ENCODE results near the gene AKAP8.
"Not testable (repeated sequence)": the region's sequence is repeated elsewhere in the genome, so short reads cannot be mapped to it uniquely, and the experiment has no call there.

AKAP8 gene

DNA sequence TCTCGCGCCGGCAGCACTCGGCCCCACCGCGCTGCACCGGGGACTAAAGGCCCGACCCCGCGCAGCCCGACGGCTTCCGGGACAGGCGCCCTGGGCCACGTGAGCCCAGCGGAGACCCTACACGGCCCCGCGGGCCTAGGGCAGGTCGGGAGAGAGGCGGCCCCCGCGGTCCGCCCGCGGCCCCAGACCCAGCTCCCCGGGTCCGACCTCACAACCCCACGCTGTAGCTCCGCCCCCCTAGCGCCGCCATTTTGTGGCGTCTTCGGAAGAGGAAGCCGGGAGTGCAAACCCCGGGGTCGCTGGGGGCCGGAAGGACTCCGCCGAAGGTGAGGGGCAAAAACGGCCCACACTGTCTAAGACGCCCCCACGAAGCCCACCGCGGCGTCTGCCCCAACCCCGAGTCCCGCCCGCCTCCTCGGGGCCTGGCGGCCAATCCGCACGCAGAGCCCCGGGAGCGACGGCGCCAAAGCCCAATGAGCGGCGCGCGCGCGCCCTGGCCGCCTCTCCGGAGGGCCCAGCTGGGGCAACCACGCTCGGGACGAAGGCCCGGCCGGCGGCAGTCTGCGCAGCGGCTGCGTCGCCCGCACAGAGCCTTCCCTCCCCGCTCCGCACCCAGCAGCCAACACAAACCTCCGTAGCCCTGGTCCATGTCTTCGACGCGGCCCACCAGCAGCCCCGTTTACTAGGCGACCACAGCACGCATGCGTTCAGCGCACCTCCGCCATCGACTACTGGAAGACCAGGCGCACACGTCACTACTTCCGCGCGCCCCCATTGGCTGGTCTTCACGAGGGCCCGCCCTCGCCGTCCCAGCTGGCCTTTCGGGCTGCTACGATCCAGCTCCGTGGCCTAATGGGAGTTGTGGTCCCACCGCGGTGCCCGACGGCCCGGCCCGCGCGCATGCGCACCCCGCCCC is at the start of gene AKAP8:
TSS of gene AKAP8 (minus strand) at position 705 of the 916 bp plus-strand sequence. CDS start at position 649, 56 bp downstream.
- peak; percentile 98 for DNase-seq

DNA sequence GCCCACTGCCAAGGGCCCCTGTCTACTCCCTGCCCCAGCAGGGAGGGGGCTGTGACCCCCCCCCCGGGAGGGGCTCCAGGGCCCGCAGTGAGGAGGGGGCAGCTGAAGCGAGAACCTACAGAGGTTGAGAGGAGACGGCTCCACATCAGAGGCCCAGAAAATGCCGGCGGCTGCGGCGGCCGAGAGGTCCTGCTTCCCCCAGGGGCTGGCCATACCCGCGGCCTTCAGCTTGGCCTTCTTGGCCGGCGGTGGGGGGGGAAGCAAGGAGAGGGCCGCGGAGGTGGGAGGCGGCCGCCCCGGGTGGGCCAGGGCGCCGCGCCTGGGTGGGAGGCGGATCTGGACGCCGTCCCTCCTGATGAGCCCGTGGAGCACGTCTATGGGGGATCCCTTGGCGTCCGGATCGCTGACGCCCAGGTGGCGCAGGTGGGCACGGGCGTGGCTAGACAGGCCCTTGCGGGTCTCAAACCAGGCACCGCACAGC is 48.4 kb upstream of the AKAP8 start:
- DNase-seq = no peak

DNA sequence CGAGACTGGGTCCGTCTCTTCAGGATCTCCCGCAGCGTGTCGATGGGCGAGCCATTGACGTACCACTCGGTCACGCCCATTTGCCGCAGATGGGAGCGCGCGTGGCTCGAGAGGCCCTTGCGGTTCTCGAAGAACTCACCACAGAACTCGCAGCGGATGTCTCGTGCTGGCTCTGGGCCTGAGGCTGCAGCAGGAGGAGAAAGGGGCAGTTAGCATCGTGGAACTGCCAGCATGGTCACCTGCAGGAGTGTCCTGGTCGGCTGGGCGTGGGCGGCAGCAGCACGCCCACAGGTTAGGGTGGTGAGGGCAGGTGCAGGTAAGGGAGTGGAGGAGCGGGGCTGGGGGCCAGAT is 47.7 kb upstream of the AKAP8 start:
- DNase-seq = no peak

DNA sequence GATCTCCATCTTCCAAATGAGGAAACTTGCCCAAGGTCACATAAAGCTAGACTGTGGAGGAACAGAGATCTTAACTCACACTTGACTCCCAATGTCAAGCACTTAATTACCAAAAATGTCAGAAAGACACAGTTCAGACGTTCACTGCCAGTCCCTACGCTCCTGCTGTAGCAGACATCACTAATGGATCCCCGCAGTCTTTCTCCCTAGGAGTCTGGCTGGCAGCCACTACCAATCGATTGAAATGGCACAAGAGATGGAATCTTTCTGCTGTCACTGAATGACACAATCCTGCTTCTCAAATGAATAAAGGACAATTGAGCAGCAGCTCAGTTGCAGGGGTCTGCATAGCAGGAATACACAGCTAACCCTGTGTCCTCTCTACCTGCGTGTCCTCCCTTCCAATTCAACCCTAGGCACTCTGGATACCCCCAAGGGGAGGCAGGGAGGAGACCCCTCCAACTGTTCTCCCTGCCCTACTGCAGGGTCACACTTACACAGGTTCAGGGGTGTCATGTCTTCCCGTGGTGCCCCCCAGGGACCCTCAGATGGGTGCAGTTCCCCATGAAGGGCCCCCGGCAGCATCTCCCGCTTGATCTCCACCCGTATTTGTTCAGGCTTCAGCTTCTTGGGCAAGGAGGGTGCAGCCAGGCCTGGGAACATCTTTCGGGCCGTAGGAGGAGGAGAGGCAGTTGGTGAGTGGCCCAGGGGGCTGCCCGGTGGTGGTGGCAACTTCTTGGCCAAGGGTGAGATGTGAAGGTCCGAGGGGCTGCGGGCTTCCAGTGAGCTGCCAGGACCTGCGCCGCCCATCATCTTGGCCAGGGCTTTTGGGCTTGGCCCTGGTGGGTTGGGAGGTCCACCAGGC is 47.1 kb upstream of the AKAP8 start:
- no peak for DNase-seq

DNA sequence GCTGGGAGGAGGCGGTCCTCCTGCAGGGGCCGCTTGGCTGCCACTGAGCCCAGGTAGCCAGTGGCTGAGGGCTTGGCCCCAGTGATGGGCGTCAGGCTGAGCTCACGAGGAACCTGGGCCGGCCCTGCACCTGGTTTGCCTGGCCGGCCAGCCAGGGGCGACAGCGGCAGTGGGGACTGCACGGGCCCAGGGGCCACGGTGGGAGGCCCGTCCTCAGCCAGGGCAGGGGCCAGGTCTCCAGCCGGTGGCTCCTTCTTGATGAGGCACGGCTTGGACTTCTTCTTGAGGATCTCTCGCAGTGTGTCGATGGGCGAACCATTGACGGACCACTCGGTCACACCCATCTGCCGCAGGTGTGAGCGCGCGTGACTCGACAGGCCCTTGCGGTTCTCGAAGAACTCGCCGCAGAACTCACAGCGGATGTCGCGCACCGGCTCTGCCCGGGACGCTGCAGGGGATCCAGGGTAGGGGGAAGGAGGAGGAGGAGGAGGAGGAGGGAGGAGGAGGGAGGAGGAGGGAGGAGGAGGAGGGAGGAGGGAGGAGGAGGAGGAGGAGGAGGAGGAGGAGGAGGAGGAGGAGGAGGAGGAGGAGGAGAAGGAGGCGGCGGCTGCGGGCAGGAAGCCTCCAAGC is 45.8 kb upstream of the AKAP8 start:
- no peak for DNase-seq

DNA sequence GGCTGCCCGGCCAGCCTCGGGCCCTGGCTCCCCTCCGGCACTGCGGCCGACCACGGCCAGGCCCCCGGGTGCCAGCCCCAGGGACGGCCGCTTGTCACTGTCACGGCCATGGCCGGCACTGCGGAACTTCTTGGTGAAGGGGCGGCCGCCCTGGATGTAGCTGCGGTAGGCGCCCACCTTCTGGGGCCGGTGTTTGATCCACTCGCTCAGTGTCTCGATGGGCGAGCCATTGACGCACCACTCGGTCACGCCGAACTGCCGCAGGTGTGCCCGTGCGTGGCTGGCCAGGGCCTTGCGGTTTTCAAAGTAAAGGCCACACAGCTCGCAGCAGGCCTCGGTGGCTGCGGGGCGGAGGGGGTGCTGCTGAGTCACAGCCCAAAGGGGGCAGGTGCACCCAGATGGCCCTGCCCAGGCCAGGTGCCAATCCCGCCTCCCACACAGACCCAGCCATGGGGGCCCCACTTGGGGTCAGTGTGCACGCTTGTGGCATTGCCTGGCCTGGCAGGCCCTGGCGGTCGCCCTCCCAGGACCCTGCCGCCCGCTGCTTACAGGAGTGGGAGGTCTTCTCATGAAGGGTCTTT is 45.2 kb upstream of the AKAP8 start:
- no peak for DNase-seq

DNA sequence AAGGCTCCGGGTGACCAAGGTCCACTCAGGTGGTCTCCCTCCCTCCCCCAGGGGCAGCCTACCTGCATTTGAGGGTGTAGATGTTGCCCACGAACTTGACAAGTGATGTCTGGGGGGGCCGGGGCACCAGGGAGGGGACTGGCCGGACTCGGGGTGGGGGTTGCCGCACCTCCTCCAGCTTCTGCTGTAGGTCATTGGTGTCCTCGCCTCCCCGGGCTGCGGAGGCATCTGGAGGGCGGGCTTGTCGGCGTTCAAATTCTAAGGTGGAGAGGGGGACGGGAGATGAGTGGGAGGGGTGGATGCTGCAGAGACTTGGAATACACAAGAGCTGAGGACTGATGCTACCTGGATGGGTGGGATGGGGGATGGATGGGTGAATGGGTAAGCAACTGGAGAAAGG is 44.5 kb upstream of the AKAP8 start:
- DNase-seq = no peak

DNA sequence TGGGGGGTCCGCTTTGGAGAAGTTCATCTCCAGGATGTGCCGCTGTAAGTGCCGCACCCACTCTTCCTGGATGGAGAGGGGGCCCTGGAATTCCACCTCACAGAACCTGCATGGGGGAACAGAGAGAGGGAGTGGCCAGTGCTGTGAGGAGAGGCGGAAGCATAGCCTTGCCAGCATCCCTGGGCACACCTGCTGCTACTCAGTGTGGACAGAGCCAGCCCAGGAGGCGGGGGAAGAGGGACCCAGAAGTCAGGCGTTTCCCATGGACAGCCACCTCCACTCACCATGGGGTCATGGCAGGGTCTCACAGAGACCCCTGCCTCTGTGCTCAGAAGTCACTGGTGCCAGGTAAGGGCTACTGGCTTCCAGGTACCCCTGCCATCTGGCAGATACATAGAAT is 43.5 kb upstream of the AKAP8 start:
- DNase-seq = no peak

DNA sequence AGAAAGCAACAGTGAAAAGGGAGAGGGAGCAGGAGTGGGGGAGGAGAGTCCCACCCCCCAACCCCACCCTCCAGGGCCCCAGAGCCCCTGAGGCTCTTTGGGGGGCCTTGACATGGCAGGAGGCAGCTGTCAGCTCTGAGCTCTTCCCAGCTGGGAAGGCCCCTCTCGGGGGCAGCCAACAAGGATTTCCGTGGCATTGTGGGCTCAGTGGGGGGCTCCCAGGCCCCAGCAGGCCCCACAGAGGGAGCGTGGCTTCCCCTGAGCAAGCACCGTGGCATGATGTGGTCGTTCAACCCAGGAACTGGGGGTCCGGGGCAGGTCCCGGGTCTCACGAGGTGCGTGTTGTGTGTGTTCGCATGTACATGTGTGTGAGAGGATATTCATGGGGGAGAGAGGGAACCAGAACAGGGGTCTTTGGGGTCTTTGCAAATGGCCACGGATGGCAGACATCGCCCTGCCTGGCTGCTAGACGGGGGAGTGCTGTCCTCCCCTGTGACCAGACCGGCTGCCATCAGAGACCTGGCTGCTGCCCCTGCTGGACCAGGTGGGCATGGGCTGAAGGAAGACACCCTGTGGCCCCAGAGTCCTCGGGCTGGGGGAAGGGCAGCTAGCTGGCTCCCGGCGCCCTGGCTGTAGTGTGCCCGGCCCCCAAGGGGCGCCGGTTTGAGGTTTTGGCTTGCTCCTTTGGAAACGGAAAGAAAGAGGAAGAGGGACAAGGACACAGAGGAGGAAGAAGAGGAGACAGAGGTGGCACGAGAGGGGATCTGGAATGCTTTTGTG is 42.9 kb upstream of the AKAP8 start:
- no peak for DNase-seq

DNA sequence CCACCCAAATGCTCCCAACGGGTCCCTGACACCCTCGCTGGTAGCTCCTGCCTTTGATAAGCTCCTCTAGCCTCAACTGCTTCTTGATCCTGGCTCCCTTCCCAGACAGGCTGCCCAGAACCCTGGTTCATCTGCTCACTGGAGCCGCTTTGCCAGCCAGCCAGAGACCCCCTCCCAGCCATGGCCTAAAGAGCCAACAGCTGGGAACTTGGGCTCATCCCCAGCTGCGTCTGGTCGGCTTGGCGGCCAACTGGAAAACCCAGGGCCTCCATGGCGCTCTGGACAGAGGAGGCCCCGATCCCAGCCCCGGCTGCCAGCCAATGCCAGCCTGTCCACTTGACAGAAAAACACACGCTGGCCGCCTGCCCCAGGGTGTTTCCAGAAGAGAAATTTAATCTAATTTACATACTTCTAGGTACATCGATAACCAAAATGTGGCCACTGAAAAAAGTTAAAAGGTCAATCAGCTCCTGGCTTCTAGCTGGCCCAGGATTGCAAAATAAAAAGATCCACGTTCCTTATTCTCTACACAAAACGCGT is 42.2 kb upstream of the AKAP8 start:
- DNase-seq = no peak

DNA sequence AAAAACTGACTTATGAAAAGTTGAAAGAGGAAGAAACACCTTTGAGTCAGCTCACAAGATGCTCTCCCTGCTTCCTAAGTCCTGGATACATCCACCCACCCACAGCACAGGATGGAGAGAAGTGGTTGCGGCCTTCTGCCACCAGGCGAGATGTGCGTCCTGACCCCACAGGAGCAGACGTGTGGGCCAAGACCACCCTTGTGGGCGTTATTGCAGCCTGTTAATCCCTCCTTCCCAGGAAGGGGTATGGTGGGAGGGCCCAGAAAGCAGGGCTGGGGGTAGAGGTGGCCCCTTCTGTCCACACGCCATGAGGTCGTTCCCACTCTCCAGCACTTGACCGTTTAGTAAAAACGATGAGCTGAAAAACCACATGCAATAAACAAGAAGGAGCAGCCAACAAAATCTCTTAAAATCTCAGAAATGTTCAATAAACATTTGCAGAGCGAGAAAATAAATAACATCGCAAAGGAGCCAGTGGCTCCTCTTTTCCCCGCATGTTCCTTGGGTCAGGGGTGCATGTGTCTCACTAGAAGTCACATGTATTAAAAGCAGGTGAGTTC is 41.6 kb upstream of the AKAP8 start:
- DNase-seq = no peak

DNA sequence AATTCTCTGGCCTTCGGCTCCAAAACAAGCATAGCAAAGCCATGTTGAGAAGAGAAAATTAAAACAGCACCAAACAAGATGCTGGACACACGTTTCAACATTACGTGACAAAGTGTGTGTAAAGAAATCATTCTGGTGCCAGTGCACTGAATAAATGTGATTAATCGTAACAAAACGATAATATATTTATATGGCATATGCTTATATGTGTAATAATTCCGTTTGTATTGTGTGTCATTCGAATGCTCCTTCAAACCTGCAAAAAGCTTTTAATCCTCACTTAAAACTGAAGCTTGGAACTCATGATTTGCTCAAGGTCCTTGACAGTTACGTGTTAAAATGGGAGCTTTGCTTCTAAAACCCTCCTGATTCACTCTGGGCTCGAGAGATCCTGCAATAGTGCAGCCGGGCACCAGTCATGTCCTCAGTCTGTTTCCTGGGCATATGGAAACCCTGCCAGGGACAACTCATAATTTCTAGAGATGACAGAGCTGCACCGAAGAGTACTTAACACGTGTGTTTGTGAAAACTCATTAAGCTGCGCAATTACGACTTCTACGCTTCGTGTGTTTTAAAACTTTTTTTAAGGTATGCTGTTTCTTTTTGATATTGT is 39.9 kb upstream of the AKAP8 start:
- DNase-seq = no peak

DNA sequence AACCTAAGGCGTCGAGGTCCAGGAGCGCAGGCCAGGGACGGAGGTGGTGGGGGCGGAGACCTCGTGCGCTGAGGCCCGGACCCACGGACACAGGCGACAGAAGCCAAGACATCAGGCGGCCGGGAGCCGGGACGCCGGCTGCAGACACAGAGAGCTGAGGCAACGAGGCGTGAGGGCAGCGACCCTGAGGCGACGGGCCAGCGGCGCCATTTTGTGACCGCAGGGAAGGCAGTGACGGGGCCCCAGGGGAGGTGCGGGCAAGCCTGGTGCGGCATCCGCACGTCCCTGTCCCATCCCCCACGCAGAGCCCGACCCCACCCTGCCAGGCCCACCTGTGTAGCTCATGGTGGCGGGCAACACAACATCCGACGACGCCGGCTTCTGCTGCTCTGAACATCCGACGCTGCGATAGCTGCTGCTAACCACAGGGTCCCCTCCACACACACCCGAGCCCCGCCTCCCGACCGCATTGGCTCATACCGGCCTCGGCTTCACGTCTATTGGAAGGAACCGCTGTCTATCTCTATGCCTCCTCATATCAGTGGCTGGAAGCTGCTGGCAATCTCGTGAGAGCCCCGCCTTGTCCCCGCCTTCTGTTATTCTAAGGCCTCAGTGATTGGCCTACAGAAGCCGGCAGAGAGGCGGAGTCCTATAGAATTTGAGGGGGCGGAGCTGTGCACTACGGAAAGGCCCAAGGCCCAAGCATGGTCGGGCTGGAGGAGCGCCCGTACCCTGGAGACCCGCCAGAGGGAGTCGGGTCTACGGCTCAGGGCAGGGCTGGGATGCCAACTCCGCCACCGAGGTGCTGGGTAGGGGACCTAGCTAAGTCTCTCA is 39.2 kb upstream of the AKAP8 start, which contains the start of gene AKAP8L:
TSS of gene AKAP8L (minus strand) at position 410 of the 834 bp plus-strand sequence. CDS start at position 345, 65 bp downstream.
- DNase-seq = peak; percentile 99

DNA sequence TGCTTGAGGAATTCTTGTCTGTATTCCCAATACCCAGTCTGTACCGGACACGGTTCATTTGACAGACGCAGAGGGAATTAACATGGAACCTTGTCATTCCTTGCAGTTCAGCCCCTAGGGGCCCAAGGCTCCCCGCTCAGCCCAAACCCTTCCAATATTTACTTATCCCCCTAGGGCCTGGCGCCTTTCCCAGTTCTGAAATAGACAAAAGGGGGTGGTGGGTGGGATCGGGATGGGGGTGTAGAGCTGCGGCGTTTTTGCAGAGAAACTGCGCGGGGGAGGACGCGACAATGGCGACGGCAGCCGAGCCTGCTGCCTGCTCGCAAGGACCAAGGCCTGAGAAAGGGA is 38.6 kb upstream of the AKAP8 start:
- DNase-seq = no peak

DNA sequence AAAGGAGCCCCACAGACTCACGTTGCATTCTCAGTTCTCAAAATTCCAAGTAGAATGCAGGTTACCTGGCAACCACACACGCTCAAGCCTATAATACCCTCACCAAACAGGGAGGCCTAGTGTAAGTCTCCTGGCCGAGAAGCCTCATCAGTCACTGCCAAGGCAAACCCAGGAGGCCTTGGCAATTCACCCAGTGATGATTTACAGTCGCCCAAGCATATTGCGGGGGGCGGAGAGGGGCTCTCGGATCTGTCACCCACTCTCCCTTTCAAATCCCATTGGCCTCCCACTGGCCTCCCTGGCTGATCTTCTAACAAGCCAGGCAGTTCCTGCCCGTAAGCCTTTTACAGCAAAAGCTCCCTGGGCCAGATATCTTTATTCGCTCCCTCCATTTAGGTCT is 38.1 kb upstream of the AKAP8 start:
- no peak for DNase-seq

DNA sequence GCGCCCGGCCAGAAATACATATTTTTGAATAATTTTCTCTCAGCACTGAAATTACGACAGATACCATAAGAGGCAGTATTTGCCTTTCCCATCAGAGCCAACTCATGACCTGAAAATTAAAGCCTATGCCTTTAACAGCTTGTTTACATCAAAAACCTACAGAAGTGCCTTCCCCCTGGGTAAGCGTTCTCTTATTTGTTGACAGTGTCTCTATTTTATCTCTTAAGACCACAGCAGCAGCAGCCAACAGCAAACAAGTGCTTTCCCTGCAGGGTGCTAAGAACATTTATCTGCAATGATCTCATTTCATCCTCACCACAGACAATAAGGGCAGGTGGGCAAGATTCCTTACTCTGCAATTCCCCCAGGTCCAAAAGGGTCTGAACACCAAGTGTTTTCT is 33.2 kb upstream of the AKAP8 start:
- DNase-seq = no peak

DNA sequence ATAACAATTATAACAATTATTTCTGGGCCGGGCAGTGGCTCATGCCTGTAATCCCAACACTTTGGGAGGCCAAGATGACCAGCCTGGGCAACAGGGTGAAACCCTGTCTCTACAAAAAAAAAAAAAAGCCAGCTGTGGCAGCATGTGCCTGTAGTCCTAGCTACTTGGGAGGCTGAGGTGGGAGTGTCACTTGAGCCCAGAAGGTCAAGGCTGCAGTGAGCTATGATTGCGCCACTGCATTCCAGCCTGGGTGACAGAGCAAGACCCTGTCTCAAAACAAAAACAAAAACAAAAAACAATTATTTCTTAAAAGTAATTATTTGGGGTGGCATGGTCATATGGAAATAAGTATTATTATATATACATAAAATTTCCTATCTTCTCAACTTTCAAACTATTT is 31.8 kb upstream of the AKAP8 start:
- not testable (repeated sequence) for DNase-seq

DNA sequence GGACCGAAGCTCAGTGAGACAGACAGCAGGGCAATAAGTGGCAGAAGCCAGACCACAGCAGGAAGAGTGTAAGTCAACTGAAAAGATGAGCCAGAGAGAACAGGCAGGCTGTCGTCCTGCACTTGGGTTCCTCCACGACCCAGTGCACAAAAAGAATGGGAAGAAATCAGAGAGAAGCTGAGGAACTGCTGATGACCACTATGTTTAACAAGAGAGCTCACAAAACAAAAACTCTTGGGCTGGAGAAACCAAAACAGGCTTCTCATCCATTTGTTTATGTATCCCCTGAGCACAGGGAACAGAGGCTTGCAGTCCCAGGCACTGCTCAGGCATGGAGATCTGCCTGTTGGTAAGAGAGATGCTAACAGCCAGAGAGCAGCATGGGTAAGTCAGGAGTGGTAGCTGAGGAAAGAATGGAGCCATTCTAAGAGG is 25.2 kb upstream of the AKAP8 start:
- DNase-seq = no peak

DNA sequence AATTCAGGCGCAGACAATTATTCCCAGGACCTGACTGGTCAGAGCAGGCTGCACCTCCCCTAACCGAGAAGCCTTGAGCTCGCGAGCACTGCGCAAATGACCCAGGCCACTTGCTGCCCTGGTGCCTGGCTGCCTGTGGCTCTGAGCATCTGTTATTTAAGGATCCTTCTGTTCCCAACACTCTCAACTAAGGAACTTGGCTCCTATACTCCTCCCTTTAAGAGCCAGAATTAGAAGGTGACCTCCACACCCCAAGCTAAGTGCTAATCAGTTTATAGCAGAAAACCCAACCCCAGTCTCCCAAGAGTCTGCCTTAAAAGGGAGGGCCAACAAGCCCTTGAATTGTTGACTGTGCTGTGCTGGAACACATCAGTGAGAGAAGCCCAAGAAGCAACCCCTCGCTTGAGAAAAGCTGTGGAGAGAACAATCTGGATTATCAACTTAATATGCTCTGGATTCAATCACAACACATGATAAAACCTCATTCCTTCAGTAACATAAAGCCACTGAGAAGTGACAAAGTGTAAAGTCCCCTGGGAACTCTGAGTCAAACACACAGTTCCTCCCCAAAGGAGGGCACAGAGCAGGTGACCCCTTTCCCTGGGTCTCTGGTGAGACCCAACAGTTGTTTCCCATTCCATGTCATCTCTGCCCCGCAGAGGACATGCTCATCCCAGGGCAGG is 24.7 kb upstream of the AKAP8 start:
- DNase-seq = no peak
